BLaER1 treated with 17β-estradiol and CSF1 and Interleukin-3, amounts not matched to agents 10 nM and 100 nM (cell line): ENCODE measurements around the gene ODAD3.

Experiments used
- H3K27ac ChIP-seq, 11 experiments: shearing (Covaris generic); formaldehyde crosslinking; 2 replicates each; pipeline ENCODE4 v1.8.1; 2022
- H3K27me3 ChIP-seq, 11 experiments: shearing (Covaris generic); formaldehyde crosslinking; 2 replicates each; pipeline ENCODE4 v1.8.1; 2022
- H3K36me3 ChIP-seq, 11 experiments: shearing (Covaris generic); formaldehyde crosslinking; 2 replicates each; pipeline ENCODE4 v1.8.1; 2022
- H3K4me1 ChIP-seq, 10 experiments: shearing (Covaris generic); formaldehyde crosslinking; 2 replicates each; pipeline ENCODE4 v1.8.1; 2022
- H3K4me2 ChIP-seq, 11 experiments: shearing (Covaris generic); formaldehyde crosslinking; 2 replicates each; pipeline ENCODE4 v1.8.1; 2022
- H3K4me3 ChIP-seq, 10 experiments: shearing (Covaris generic); formaldehyde crosslinking; 2 replicates each; pipeline ENCODE4 v1.8.1; 2022
- H3K9ac ChIP-seq, 11 experiments: shearing (Covaris generic); formaldehyde crosslinking; 2 replicates each; pipeline ENCODE4 v1.8.1; 2022
- H3K9me3 ChIP-seq, 11 experiments: shearing (Covaris generic); formaldehyde crosslinking; replicated peaks in 1 of 11; 2 replicates each; pipeline ENCODE4 v1.8.1; 2022
- H4K20me1 ChIP-seq, 11 experiments: shearing (Covaris generic); formaldehyde crosslinking; 2 replicates each; pipeline ENCODE4 v1.8.1; 2022
- Cebpa-rat ChIP-seq, 11 experiments: shearing (Covaris generic); IDR thresholded peaks; 2 replicates each; pipeline ENCODE4 v1.8.1; 2022

Gene ODAD3

DNA sequence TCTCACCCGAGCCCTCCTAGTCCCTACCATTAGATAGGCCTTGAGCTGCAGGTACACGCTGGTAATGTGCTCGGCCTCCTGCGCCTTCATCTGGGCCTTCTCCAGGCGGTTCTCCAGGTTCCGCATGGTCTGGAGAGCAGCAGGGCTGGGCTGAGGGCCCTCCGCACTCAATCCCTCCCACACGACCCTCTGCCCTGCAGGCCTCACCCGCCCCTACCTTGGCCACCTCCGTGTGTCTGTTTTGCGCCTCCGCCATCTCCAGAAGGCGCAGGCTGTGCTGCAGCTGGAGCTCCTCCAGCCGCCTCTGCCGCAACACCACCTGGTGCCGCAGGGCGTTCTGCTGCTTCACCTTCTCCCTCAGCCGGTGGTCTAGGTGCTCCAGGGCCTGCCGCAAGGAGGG lies 8.3 kb downstream of the ODAD3 start:
- Histone ChIP-seq H3K27me3 (peaks cover 26 to 32% (median 27%) of the 10 kb centered on the region in 11 experiments), H4K20me1 (peaks cover 0 to 23% (median 10%) of the 10 kb centered on the region in 11 experiments; a peak in 12 of 22 replicates), H3K4me3 (no peak overlapping the region), H3K9ac (no peak overlapping the region), H3K9me3 (peaks cover 0 to 7% (median 0%) of the 10 kb centered on the region in 11 experiments; a peak in 3 of 22 replicates), H3K4me1 (peaks cover 13 to 26% (median 24%) of the 10 kb centered on the region in 10 experiments), H3K4me2 (no peak overlapping the region), H3K27ac (no peak overlapping the region), H3K36me3 (no peaks in the 10 kb centered on the region)
- no peak for TF ChIP-seq Cebpa-rat (IDR thresholded peaks at IDR 0.05)

DNA sequence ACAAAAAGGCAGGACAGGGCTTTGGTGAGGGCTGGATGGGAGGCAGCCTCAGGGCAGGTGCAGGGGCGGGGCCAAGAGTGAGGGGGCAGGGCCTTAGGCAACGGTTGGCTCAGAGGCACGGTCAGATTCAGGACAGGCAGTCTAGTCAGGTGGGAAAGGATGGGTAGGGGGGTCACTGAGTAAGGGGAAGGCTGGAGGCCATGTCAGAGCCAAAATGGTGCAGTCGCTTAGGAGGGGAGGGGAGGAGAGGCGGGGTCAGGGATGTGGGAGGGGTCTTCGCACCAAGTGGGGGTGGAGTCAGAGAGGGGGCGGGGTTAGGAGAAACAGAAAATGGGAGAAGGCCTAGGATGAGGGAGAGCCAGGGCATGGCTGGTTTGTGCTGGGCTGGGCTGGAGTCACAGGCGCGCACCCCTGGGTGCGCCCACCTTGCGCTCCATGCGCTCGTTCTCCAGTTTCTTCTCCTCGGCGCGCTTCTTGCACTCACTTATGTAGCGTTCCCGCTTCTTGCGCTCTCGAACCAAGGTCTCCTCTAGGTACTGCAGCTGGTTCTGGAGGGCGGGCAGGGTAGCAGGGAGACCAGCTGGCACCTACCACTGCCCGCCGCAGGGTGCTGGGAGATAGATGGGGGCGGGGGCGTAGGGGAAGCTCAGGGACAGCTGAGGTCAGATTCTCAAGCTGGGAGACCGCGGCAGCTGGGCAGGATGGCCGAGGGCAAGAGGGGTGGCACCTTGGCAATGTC lies 9.0 kb downstream of the ODAD3 start:
- TF ChIP-seq Cebpa-rat (IDR thresholded peaks at IDR 0.05): no peak
- Histone ChIP-seq H4K20me1 (peaks cover 0 to 31% (median 10%) of the 10 kb centered on the region in 11 experiments; a peak in 13 of 22 replicates), H3K27me3 (peaks cover 33 to 40% (median 35%) of the 10 kb centered on the region in 11 experiments), H3K4me3 (no peak overlapping the region), H3K27ac (no peak overlapping the region), H3K4me2 (no peak overlapping the region), H3K9ac (no peak overlapping the region), H3K9me3 (peaks cover 0 to 7% (median 0%) of the 10 kb centered on the region in 11 experiments; a peak in 3 of 22 replicates), H3K4me1 (peaks cover 21 to 34% (median 32%) of the 10 kb centered on the region in 10 experiments), H3K36me3 (no peaks in the 10 kb centered on the region)

GRCh38 chr19:11423791-11424181 lies 11.1 kb downstream of the ODAD3 start:
- Histone ChIP-seq H3K27me3 (peaks cover 54 to 56% (median 56%) of the 10 kb centered on the region in 11 experiments), H4K20me1 (peaks cover 0 to 44% (median 10%) of the 10 kb centered on the region in 11 experiments; a peak in 13 of 22 replicates), H3K9ac (no peak overlapping the region), H3K4me3 (no peak overlapping the region; a peak in 1 of 20 replicates), H3K36me3 (no peaks in the 10 kb centered on the region), H3K4me1 (peaks cover 38 to 54% (median 48%) of the 10 kb centered on the region in 10 experiments), H3K27ac (no peak overlapping the region), H3K4me2 (peak overlapping the region in 9 of 11 experiments; percentile 94 to 99 (median 98); a peak in 17 of 22 replicates), H3K9me3 (peaks cover 0 to 7% (median 0%) of the 10 kb centered on the region in 11 experiments; a peak in 3 of 22 replicates)
- TF ChIP-seq Cebpa-rat (IDR thresholded peaks at IDR 0.05): no peak

GRCh38 chr19:11423164-11423790 lies 11.6 kb downstream of the ODAD3 start:
- H3K27ac ChIP-seq: no peak overlapping the region
- H3K36me3 ChIP-seq: no peaks in the 10 kb centered on the region
- peaks cover 43 to 59% (median 53%) of the 10 kb centered on the region in 10 experiments for H3K4me1 ChIP-seq
- peak overlapping the region; percentile 91 to 99 (median 97); a peak in 21 of 22 replicates for H3K4me2 ChIP-seq
- peaks cover 60 to 61% (median 61%) of the 10 kb centered on the region in 11 experiments for H3K27me3 ChIP-seq
- peak overlapping the region in 9 of 10 experiments; percentile 36 to 76 (median 53); a peak in 13 of 20 replicates for H3K4me3 ChIP-seq
- peaks cover 0 to 50% (median 10%) of the 10 kb centered on the region in 11 experiments; a peak in 13 of 22 replicates for H4K20me1 ChIP-seq
- no peak for TF ChIP-seq Cebpa-rat (IDR thresholded peaks at IDR 0.05)
- H3K9ac ChIP-seq: peak overlapping the region in 1 of 11 experiments; percentile 35; a peak in 1 of 22 replicates
- H3K9me3 ChIP-seq: peaks cover 0 to 7% (median 0%) of the 10 kb centered on the region in 11 experiments; a peak in 3 of 22 replicates

- Histone ChIP-seq H3K4me3 (peak overlapping the region; percentile 36 to 76 (median 58)), H3K4me1 (peaks cover 44 to 60% (median 53%) of the 10 kb centered on the region in 10 experiments), H3K9ac (peak overlapping the region in 7 of 11 experiments; percentile 10 to 49 (median 32); a peak in 9 of 22 replicates), H3K27ac (peak overlapping the region in 3 of 11 experiments; percentile 2 to 42 (median 3); a peak in 2 of 22 replicates), H3K36me3 (no peaks in the 10 kb centered on the region), H3K4me2 (peak overlapping the region; percentile 91 to 99 (median 97)), H4K20me1 (peaks cover 0 to 54% (median 10%) of the 10 kb centered on the region in 11 experiments; a peak in 13 of 22 replicates), H3K9me3 (peaks cover 0 to 7% (median 0%) of the 10 kb centered on the region in 11 experiments; a peak in 3 of 22 replicates), H3K27me3 (peaks cover 68 to 70% (median 69%) of the 10 kb centered on the region in 11 experiments)
- TF ChIP-seq Cebpa-rat (IDR thresholded peaks at IDR 0.05): no peak
These were observed 12.5 kb downstream of the ODAD3 start for GRCh38 chr19:11422163-11423065.

DNA sequence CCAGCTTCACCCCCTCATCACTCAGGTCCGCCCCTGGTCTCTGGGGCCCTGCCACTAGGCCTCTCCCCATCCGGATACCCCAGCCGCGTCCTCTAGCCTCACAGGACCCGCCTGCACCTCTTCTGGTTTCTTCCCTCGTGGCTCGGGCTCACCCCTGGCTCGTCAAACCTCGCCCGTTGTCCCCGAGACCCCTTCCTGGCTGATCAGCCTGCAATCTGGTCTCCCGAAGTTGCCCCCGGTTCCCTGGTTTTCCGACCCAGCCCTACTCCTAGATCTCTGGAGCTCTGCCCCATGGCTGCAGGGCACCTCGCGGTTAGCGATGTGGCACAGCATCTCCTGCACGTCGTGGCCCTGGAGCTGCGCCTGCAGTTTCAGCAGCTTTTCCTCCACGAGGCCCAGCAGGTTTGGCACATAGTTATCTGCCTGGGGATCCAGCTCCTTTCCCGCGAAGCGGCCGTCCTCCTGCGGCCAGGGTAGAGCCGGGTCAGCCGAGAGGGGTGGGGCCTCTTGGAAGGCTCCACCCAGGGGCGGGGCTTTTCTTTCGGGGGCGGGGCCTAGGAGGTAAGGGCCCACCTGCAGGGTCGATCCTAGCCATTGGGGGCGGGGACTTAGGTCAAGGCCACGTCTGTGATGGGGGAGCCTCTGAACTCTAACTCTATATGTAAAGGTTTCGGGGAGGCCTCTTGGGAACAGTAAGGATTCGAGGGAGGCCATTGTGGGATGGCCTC lies 13.4 kb downstream of the ODAD3 start:
- H3K9me3 ChIP-seq: peaks cover 0 to 7% (median 0%) of the 10 kb centered on the region in 11 experiments; a peak in 3 of 22 replicates
- peak overlapping the region; percentile 91 to 99 (median 97) for H3K4me2 ChIP-seq
- no peak for TF ChIP-seq Cebpa-rat (IDR thresholded peaks at IDR 0.05)
- peak overlapping the region; percentile 32 to 76 (median 58); a peak in 19 of 20 replicates for H3K4me3 ChIP-seq
- H3K36me3 ChIP-seq: no peaks in the 10 kb centered on the region
- H3K27me3 ChIP-seq: peaks cover 77 to 78% (median 78%) of the 10 kb centered on the region in 11 experiments
- peak overlapping the region in 5 of 11 experiments; percentile 31 to 72 (median 59); a peak in 6 of 22 replicates for H3K9ac ChIP-seq
- H3K27ac ChIP-seq: peak overlapping the region in 2 of 11 experiments; percentile 13 to 16; a peak in 4 of 22 replicates
- H4K20me1 ChIP-seq: peaks cover 0 to 54% (median 10%) of the 10 kb centered on the region in 11 experiments; a peak in 13 of 22 replicates
- peaks cover 44 to 60% (median 53%) of the 10 kb centered on the region in 10 experiments for H3K4me1 ChIP-seq
